NCI-H146 treated with DMSO at 0.1 percent for 48 hours (cell line): Measurements from ENCODE around the gene OPHN1.

Experiments used
- DNase-seq: peaks from one replicate; lab custom pipeline; 2025; ENCODE audit not compliant: unreplicated experiment; lab: John Stamatoyannopoulos, UW

The OPHN1 gene

DNA sequence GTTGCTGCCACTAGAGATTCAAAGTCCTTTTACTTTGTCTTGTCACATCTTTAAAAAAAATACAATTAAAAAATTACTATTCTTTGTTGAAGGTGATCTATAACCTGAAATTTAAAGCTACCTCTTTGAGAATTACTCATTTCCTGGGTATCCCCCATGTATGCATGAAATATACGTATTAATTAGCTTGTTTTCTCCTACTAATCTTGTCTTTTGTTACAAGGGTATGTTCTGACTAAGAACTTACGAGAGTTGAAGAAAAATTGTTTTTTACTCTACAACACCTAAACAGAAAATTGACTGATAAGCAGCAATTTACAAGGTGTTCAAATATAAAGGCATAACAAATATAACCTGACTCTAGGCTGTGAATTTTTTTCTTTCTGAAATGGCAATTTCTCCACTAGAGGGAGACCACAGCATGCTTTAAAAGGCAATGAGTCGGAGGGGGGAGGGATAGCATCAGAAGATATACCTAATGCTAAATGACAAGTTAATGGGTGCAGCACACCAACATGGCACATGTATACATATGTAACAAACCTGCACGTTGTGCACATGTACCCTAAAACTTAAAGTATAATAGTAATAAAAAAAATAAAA lies 249.6 kb downstream of the OPHN1 start:
- no peak for DNase-seq

- no peak for DNase-seq
Measured at GRCh38 chrX:68180579-68180978, 252.7 kb downstream of the OPHN1 start.

- DNase-seq: no peak
Measured at GRCh38 chrX:68179355-68179754, 253.9 kb downstream of the OPHN1 start.

GRCh38 chrX:68177542-68177941 lies 255.8 kb downstream of the OPHN1 start:
- no peak for DNase-seq

DNA sequence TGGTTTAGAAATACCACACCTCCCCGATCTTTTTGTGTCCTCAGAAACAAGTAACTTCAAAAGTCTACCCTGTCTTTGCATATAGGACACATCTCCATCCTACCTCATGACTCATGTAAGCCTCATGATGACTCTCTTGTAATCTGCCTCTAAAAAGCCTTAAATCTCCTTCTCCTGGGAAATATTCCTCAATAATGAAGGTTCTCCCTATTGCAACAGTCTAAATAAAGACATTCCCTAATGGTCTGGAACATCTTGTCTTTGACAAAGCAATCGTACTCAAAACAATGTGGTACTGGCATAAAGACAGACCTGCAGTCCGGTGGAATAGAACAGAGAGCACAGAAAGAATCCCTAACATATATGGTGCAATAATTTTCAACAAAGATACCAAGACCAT lies 257.7 kb downstream of the OPHN1 start:
- no peak for DNase-seq

- no peak for DNase-seq
Measured at GRCh38 chrX:68163441-68163840, 269.9 kb downstream of the OPHN1 start.

GRCh38 chrX:68147848-68148247 lies 285.4 kb downstream of the OPHN1 start:
- DNase-seq: no peak

DNA sequence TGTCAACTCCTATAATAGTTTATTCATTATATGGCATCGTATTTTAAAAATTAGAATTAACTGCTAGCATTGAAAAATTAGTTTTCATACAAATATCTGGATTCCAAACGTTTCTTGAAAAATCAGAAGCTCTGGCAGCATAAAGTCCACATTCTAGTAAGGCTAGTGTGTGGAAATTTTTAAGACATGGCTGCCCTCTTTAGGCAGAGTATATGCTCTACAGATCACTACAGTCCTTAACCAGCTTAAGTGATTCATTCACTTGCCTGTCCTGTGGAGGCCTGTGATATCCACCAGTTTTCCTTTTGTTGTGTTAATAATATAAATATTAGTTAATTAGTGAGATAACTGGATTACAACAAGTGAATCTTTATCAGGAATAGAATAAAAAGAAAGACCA lies 287.2 kb downstream of the OPHN1 start:
- DNase-seq: no peak

GRCh38 chrX:68139791-68140190 lies 293.5 kb downstream of the OPHN1 start:
- DNase-seq: no peak

DNA sequence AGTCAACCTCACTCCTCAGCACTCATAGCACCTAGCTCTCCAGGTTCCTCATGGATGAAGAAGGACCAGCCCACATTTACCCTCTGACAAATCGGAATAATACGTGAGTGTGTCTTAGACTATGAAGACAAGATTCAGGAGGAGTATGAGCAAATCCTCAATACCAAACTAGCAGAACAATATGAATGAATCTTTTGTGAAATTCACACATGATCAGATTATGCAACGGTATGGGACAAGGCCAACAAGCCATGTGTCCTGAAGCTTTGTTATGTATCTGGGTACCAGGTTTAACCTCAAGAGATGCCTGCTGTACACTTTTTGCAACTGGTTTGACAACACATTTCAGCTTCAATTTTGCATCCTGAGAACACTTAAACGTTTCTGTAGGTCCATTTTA lies 300.1 kb downstream of the OPHN1 start:
- DNase-seq: no peak

- no peak for DNase-seq
Measured at GRCh38 chrX:68132749-68133148, 300.5 kb downstream of the OPHN1 start.

DNA sequence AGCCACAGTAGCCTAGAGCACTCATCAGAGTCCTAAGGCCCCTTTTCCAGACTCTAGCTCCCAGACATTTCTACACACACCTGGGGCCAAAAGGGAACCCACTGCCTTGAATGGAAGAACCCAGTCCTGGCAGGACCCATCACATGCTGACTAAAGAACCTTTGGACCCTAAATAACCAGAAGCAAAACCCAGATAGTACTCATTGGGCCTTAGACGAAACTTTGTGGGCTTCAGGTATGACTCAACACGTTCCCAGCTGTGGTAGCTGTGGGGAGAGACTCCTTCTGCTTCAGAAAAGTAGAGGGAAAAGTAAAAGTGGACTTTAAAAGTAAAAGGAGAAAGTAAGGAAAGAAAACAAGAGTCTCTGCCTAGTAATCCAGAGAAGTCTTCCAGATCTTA lies 311.5 kb downstream of the OPHN1 start:
- no peak for DNase-seq

DNA sequence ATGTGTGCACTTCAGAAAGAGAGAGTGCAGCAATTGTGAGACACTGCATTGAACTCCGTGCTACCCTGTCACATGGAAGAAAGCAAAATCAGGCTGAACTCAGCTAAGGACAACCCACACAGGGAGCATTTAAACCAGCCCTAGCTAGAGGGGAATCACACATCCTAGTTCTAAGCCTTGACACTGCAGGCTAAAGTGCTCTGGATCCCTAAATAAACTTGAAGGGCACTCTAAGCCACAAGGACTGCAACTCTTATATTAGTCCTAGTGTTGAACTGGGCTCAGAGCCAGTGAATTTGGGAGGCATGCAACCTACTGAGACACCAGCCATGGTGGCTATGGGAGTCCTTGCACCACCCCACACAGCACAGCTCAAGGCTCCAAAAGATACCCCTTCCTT lies 311.9 kb downstream of the OPHN1 start:
- no peak for DNase-seq

DNA sequence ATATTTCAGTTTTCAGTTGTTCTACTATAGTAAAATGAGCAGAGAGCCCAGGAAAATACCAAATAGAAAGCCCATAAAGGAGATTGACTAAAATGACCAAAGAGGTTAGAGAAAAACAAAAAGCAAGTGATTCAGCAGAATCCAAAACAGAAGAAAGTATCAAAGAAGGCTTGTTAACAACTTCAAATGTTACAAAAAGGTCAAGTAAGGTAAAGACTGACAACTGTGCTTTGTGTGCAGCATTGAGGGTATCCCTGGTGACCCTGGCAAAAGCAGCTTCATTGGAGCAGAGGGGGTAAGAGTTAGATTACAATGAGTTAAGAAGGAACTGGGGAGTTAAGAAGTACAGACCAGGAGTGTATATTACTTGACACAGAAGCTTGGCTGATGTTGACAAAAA lies 317.9 kb downstream of the OPHN1 start:
- DNase-seq: no peak

- no peak for DNase-seq
Measured at GRCh38 chrX:68114573-68115129, 318.6 kb downstream of the OPHN1 start.

GRCh38 chrX:68113837-68114572 lies 319.3 kb downstream of the OPHN1 start:
- DNase-seq: no peak

DNA sequence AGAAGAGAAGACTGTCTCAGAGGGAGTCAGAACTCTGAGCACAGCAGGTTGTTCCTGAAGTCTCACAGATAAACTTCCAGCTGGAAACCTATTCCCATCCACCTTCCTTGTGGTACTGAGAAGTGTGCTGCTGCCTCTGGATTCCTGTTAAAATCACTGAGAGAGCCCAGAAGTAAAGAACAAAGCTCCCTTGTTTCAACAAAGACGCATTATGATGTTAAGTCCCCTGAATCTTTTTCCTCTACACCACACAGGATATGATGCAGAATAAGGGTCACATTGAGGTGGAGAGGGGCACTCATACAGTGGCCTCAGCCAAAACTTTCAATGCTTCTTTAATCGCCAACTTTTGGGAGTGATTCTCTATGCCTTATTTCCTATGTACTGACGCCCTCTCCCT lies 321.0 kb downstream of the OPHN1 start:
- DNase-seq: no peak

- no peak for DNase-seq
Measured at GRCh38 chrX:68109162-68109561, 324.1 kb downstream of the OPHN1 start.

- DNase-seq: no peak
Measured at GRCh38 chrX:68098431-68098830, 334.9 kb downstream of the OPHN1 start.

DNA sequence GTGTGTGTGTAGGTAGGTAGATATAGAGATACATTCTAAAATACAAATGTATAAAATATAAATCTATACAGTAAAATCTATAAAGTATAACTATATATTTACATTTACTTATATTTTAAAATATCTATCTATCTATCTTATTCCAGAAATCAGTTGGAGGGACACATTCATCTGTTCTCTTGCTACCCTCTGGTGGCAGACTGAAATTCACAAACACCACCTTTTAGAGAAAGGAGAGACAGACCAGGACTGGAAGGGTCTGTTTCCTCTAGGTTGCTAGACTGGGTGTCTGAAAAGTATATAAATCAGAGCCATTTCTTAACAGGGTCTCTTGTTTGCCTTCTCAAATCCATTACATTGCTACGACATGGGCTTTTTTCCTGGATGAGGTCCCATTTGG lies 343.0 kb downstream of the OPHN1 start:
- no peak for DNase-seq

- no peak for DNase-seq
Measured at GRCh38 chrX:68087526-68087925, 345.8 kb downstream of the OPHN1 start.

DNA sequence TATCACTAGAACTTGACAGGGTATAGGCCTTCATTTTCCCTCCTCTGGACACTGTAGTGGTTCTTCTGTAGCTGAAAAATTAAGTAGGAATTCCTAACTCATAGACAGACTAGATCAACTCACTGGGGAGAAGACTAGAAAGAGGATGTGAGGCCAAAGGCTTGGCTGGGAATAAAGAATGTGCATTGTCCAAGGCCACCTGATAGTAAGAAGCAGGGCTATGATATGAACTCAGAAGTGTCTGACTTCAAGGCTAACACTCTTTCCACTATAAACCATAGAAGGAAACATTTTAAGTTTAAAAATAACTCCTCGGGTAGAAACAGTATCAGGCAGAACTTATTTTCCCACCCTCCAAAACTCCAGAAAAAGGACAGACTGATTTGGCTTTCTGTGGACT lies 346.6 kb downstream of the OPHN1 start:
- DNase-seq: no peak

DNA sequence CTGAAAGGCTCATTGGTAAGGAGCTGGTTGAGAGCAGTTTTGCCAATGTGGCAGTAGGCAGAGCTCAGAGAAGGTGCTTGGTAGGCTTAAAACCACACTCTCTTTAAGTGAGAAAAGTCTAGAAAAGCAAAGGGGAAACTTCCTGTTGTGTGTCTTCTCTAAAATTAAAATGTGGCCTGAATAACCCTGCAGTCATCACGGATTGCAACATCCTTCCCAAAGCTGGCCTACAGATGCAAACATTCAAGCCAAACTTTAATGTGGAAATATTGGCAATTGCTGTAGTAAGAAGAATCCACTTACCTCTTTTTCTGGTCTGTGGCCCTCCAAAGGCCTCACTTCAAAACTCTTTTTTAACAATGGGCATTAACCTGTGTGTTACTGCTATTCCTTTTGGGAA lies 348.5 kb downstream of the OPHN1 start:
- no peak for DNase-seq
